HG03442 (cell line): ENCODE results near the gene TMEM212.
"Not testable (repeated sequence)": the region's sequence is repeated elsewhere in the genome, so short reads cannot be mapped to it uniquely, and the experiment has no call there.

Experiments
- ATAC-seq: cut with Tn5 transposase; IDR thresholded peaks from one replicate; pipeline ENCODE4 v1.9.1; 2021; ENCODE audit warnings: mild to moderate bottlenecking, moderate library complexity; ENCODE audit not compliant: unreplicated experiment

Gene TMEM212

GRCh38 chr3:171883257-171883892, 40.2 kb downstream of the TMEM212 start:
- ATAC-seq: no peak

GRCh38 chr3:171883893-171884279, 40.7 kb downstream of the TMEM212 start:
- ATAC-seq: no peak

- no peak for ATAC-seq
These were observed 45.3 kb downstream of the TMEM212 start for GRCh38 chr3:171888466-171888865.

GRCh38 chr3:171890398-171890797, 47.2 kb downstream of the TMEM212 start:
- no peak for ATAC-seq

GRCh38 chr3:171892457-171892856, 49.3 kb downstream of the TMEM212 start:
- ATAC-seq: no peak

GRCh38 chr3:171895291-171895690, 52.1 kb downstream of the TMEM212 start:
- no peak for ATAC-seq

- no peak for ATAC-seq
These were observed 52.8 kb downstream of the TMEM212 start for GRCh38 chr3:171895900-171896299.

GRCh38 chr3:171896316-171896715, 53.2 kb downstream of the TMEM212 start:
- ATAC-seq: no peak

- ATAC-seq: no peak
These were observed 55.0 kb downstream of the TMEM212 start for GRCh38 chr3:171898192-171898591.

GRCh38 chr3:171900446-171900845, 57.3 kb downstream of the TMEM212 start:
- no peak for ATAC-seq

- ATAC-seq: no peak
These were observed 58.6 kb downstream of the TMEM212 start for GRCh38 chr3:171901615-171902312.

GRCh38 chr3:171904829-171905228, 61.7 kb downstream of the TMEM212 start:
- no peak for ATAC-seq

GRCh38 chr3:171906503-171906902, 63.4 kb downstream of the TMEM212 start:
- not testable (repeated sequence) for ATAC-seq

- ATAC-seq: no peak
These were observed 64.0 kb downstream of the TMEM212 start for GRCh38 chr3:171906951-171907676.

- ATAC-seq: no peak
These were observed 64.6 kb downstream of the TMEM212 start for GRCh38 chr3:171907761-171908160.

GRCh38 chr3:171908731-171909130, 65.6 kb downstream of the TMEM212 start:
- ATAC-seq: no peak
